IMR-90 (cell line): ENCODE measurements around the gene ZFYVE26. TPM values are rescaled to one million over a fixed set of nuclear protein-coding genes. Genes with fewer than 3 reads are reported as not detected.

Experiments used
- ATAC-seq: fragments of 200-7000 bp; cut with Tn5 transposase; 2 replicates; pipeline ENCODE4 v1.9.1; 2020; ENCODE audit warnings: low read depth, mild to moderate bottlenecking, moderate library complexity
- BruUV-seq: library from RNA; stranded (reverse); fragments of 400-500 nt; replicated peaks from 2 replicates; lab custom pipeline; 2021; lab: Mats Ljungman, UMichigan
- CTCF ChIA-PET: fragments of 300-600 bp; formaldehyde crosslinking; extraction: SDS; loops from one replicate; lab custom pipeline; 2021; ENCODE audit warnings: antibody characterized with exemption; lab: Yijun Ruan, JAX
- POLR2A ChIA-PET: fragments of 300-600 bp; sonication (Branson Sonifier 250); formaldehyde crosslinking; loops from one replicate; lab custom pipeline; 2022; ENCODE audit warnings: antibody characterized with exemption; ENCODE audit not compliant: unreplicated experiment; lab: Charles Lee
- DNase-seq: peaks from one replicate; pipeline ENCODE4 v3.0.0; 2013
- H2AFZ ChIP-seq: replicated peaks from 2 replicates; pipeline ENCODE3; 2013; ENCODE audit warnings: low read length, mild to moderate bottlenecking; ENCODE audit not compliant: poor library complexity
- H2AK5ac ChIP-seq: 2 replicates; pipeline ENCODE4 v1.6.1; 2013; ENCODE audit warnings: low read depth, low read length, inconsistent platforms
- H2AK9ac ChIP-seq: replicated peaks from 2 replicates; pipeline ENCODE3; 2013; ENCODE audit warnings: mild to moderate bottlenecking, low read depth, low read length, moderate library complexity; ENCODE audit not compliant: poor library complexity
- H2BK120ac ChIP-seq: 2 replicates; pipeline ENCODE4 v1.6.1; 2013; ENCODE audit warnings: low read depth, low read length, inconsistent platforms
- H2BK15ac ChIP-seq: 3 replicates; pipeline ENCODE4 v1.6.1; 2013; ENCODE audit warnings: low read depth, low read length, inconsistent platforms
- H2BK20ac ChIP-seq: 2 replicates; pipeline ENCODE4 v1.6.1; 2013; ENCODE audit warnings: low read depth, mild to moderate bottlenecking, inconsistent platforms, low read length, moderate library complexity
- H2BK5ac ChIP-seq: 2 replicates; pipeline ENCODE4 v1.6.1; 2013; ENCODE audit warnings: mild to moderate bottlenecking, low read depth, low read length, inconsistent platforms; ENCODE audit not compliant: poor library complexity, severe bottlenecking
- H3K14ac ChIP-seq: replicated peaks from 2 replicates; pipeline ENCODE4 v1.6.1; 2013; ENCODE audit warnings: low read depth, low read length, inconsistent platforms
- H3K18ac ChIP-seq: 2 replicates; pipeline ENCODE4 v1.6.1; 2013; ENCODE audit warnings: low read depth, low read length, control low read depth
- H3K23ac ChIP-seq: 2 replicates; pipeline ENCODE4 v1.6.1; 2013; ENCODE audit warnings: low read depth, low read length, inconsistent platforms
- H3K27ac ChIP-seq: 2 replicates; pipeline ENCODE4 v1.5.1; 2013; ENCODE audit warnings: mild to moderate bottlenecking, control low read depth, low read length; ENCODE audit not compliant: insufficient read depth
- H3K27me3 ChIP-seq: 2 replicates; pipeline ENCODE4 v1.6.1; 2013; ENCODE audit warnings: low read length; ENCODE audit not compliant: control insufficient read depth, insufficient read depth
- H3K36me3 ChIP-seq: 2 replicates; pipeline ENCODE4 v1.6.1; 2013; ENCODE audit warnings: low read length, mixed read lengths; ENCODE audit not compliant: control insufficient read depth, insufficient read depth
- H3K4ac ChIP-seq: 2 replicates; pipeline ENCODE4 v1.6.1; 2013; ENCODE audit warnings: low read depth, low read length, inconsistent platforms
- H3K4me1 ChIP-seq: 2 replicates; pipeline ENCODE4 v1.6.1; 2013; ENCODE audit warnings: low read length, mixed read lengths; ENCODE audit not compliant: control insufficient read depth, insufficient read depth
- H3K4me2 ChIP-seq: 2 replicates; pipeline ENCODE4 v1.6.1; 2013; ENCODE audit warnings: low read depth, mild to moderate bottlenecking, control low read depth, low read length, moderate library complexity
- H3K4me3 ChIP-seq: 2 replicates; pipeline ENCODE4 v1.5.1; 2013; ENCODE audit warnings: low read depth, mild to moderate bottlenecking, control low read depth, low read length, moderate library complexity; ENCODE audit not compliant: insufficient read depth
- H3K56ac ChIP-seq: 2 replicates; pipeline ENCODE4 v1.6.1; 2013; ENCODE audit warnings: low read length, inconsistent platforms; ENCODE audit not compliant: insufficient read depth; ENCODE audit errors: extremely low read depth
- H3K79me1 ChIP-seq, 2 experiments: 2 replicates each; pipeline ENCODE4 v1.6.1; 2013; ENCODE audit warnings: low read length in 2 of 2, inconsistent platforms in 1 of 2, low read depth in 1 of 2
- H3K9ac ChIP-seq: 2 replicates; pipeline ENCODE4 v1.6.1; 2013; ENCODE audit warnings: low read depth, low read length, control low read depth
- H3K9me1 ChIP-seq: 2 replicates; pipeline ENCODE4 v1.6.1; 2013; ENCODE audit warnings: low read length, inconsistent platforms; ENCODE audit not compliant: insufficient read depth
- H3K9me3 ChIP-seq: 2 replicates; pipeline ENCODE4 v1.6.1; 2013; ENCODE audit warnings: low read length; ENCODE audit not compliant: control insufficient read depth, insufficient read depth
- H4K20me1 ChIP-seq: 2 replicates; pipeline ENCODE4 v1.6.1; 2013; ENCODE audit warnings: low read length, inconsistent platforms; ENCODE audit not compliant: insufficient read depth
- H4K5ac ChIP-seq: 2 replicates; pipeline ENCODE4 v1.6.1; 2013; ENCODE audit warnings: mild to moderate bottlenecking, low read depth, low read length, control low read depth
- H4K8ac ChIP-seq, 2 experiments: 2 replicates each; pipeline ENCODE4 v1.6.1; 2013; ENCODE audit warnings: low read depth in 2 of 2, low read length in 2 of 2, control low read depth in 1 of 2, inconsistent platforms in 1 of 2
- H4K91ac ChIP-seq: 2 replicates; pipeline ENCODE4 v1.6.1; 2013; ENCODE audit warnings: low read depth, low read length, inconsistent platforms; ENCODE audit not compliant: insufficient read depth
- BHLHE40 ChIP-seq: fragments of 150-350 bp; IDR thresholded peaks from 2 replicates; pipeline ENCODE4 v1.6.1; 2016; ENCODE audit warnings: mild to moderate bottlenecking, low read depth, low read length
- CEBPB ChIP-seq: IDR thresholded peaks from 2 replicates; pipeline ENCODE4 v1.6.1; 2012; ENCODE audit warnings: low read depth, low read length, improper control_type of control experiment
- CHD1 ChIP-seq: IDR thresholded peaks from 2 replicates; pipeline ENCODE4 v1.6.1; 2012; ENCODE audit warnings: low read depth, low read length, improper control_type of control experiment
- FOS ChIP-seq: fragments of 150-350 bp; IDR thresholded peaks from 2 replicates; pipeline ENCODE4 v1.6.1; 2016; ENCODE audit warnings: low read depth, low read length
- MAFK ChIP-seq: IDR thresholded peaks from 2 replicates; pipeline ENCODE4 v1.6.1; 2012; ENCODE audit warnings: low read depth, low read length, improper control_type of control experiment
- MAZ ChIP-seq: IDR thresholded peaks from 2 replicates; pipeline ENCODE4 v1.6.1; 2012; ENCODE audit warnings: low read depth, mild to moderate bottlenecking, low read length, improper control_type of control experiment, moderate library complexity, borderline replicate concordance
- MXI1 ChIP-seq: IDR thresholded peaks from 2 replicates; pipeline ENCODE4 v1.6.1; 2012; ENCODE audit warnings: low read depth, mild to moderate bottlenecking, low read length, moderate library complexity, borderline replicate concordance
- NFE2L2 ChIP-seq: fragments of 150-350 bp; IDR thresholded peaks from 2 replicates; pipeline ENCODE4 v1.6.1; 2016; ENCODE audit warnings: low read depth, mild to moderate bottlenecking, low read length
- POLR2A ChIP-seq: IDR thresholded peaks from 2 replicates; pipeline ENCODE4 v1.6.1; 2012; ENCODE audit warnings: mild to moderate bottlenecking, low read depth, low read length
- RAD21 ChIP-seq: IDR thresholded peaks from 2 replicates; pipeline ENCODE4 v1.6.1; 2012; ENCODE audit warnings: low read length, improper control_type of control experiment
- RCOR1 ChIP-seq: IDR thresholded peaks from 2 replicates; pipeline ENCODE4 v1.6.1; 2012; ENCODE audit warnings: mild to moderate bottlenecking, low read length, improper control_type of control experiment; ENCODE audit not compliant: insufficient replicate concordance
- RFX5 ChIP-seq: IDR thresholded peaks from 2 replicates; pipeline ENCODE4 v1.8.0; 2012; ENCODE audit warnings: low read depth, mild to moderate bottlenecking, low read length, moderate library complexity
- SMC3 ChIP-seq: fragments of 150-350 bp; IDR thresholded peaks from 2 replicates; pipeline ENCODE4 v1.6.1; 2016; ENCODE audit warnings: low read depth, mild to moderate bottlenecking, antibody characterized with exemption, low read length, moderate library complexity
- WGBS, 2 experiments: methylation state at CpG; one replicate each; pipeline versions ENCODE4 v1.1.5 to v1.1.7; 2013; ENCODE audit warnings: missing lambda C conversion rate in 2 of 2; ENCODE audit not compliant: insufficient read length in 1 of 2; ENCODE audit errors: extremely low coverage in 2 of 2; 5-methylcytosine and 5-hydroxymethylcytosine counted together
- dilution Hi-C: fragments of 300-500 bp; cut with HindIII; formaldehyde crosslinking; loops from one replicate; pipeline ENCODE4 v1.14.3; 2018; ENCODE audit warnings: low sequenced_read_pairs; ENCODE audit not compliant: unreplicated experiment
- in situ Hi-C: fragments of 300-500 bp; cut with MboI; formaldehyde crosslinking; loops from 3 replicates; pipeline ENCODE4 v1.14.3; 2019; ENCODE audit warnings: low sequenced_read_pairs, inconsistent platforms, mixed read lengths
- intact Hi-C: fragments of 100-400 bp; cut with micrococcal nuclease; formaldehyde crosslinking; loops from 2 replicates; pipeline ENCODE4 v1.10.0; 2022
- polyA plus RNA-seq, 3 experiments: library from polyadenylated mRNA; depleted of rRNA; stranded (reverse); fragments of >200 nt; gene quantifications; 2 replicates each; pipeline ENCODE4 v1.2.3, GENCODE V29; 2012; ENCODE audit warnings: low replicate concordance in 1 of 3
- total RNA-seq: library from RNA; depleted of rRNA; stranded (reverse); fragments of >200 nt; gene quantifications from 2 replicates; pipeline ENCODE4 v1.2.3, GENCODE V29; 2012
- TF ChIP-seq, protein P1 (sequence below): conservative IDR thresholded peaks from 2 replicates; pipeline ENCODE4 v1.5.1; 2012; ENCODE audit warnings: mild to moderate bottlenecking, low read depth, low read length, improper control_type of control experiment
- TF ChIP-seq, protein P2 (sequence below): fragments of 150-350 bp; IDR thresholded peaks from 2 replicates; pipeline ENCODE4 v1.6.1; 2017; ENCODE audit warnings: mild to moderate bottlenecking, antibody characterized with exemption, low read length, low read depth
- TF ChIP-seq, protein P3 (sequence below): fragments of 150-350 bp; IDR thresholded peaks from 2 replicates; pipeline ENCODE4 v1.6.1; 2016; ENCODE audit warnings: low read depth, mild to moderate bottlenecking, low read length, moderate library complexity, borderline replicate concordance

The ZFYVE26 gene
- total and polyA plus RNA-seq, 2 of the 4 experiments (the other 2 are of a cell fraction) = 6.0 to 11.1 TPM

DNA sequence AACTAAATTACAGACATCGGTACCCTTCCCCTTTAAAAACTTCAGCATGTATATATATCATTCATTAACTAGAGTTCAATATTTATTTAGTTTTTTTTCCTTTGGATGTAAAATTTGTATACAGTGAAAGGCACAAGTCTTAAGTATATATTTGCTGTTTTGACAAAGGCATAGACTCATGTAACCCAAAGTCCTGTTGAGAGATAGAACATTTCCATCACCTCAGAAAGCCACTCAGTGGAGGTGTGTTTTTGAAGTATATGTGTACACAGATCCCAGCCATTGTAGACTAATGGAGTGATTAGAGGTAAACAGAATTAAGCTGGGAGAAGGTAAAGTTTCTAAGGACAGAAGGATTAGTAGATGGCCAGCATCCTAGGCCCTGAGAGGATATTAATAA, 99.3 kb downstream of the ZFYVE26 start:
- H3K18ac ChIP-seq = no peak overlapping the region

More for the DNA sequence above, 99.3 kb downstream of the ZFYVE26 start:
- Histone ChIP-seq H2BK15ac (no peak overlapping the region), H2AK9ac (no peak overlapping the region), H3K56ac (no peak overlapping the region), H3K4me2 (no peak overlapping the region), H3K27me3 (peaks cover 9% of the 10 kb centered on the region), H4K8ac (no peak overlapping the region), H3K9me3 (no peaks in the 10 kb centered on the region), H2BK20ac (no peak overlapping the region), H3K27ac (no peak overlapping the region), H3K36me3 (no peaks in the 10 kb centered on the region), H2BK120ac (no peak overlapping the region), H3K14ac (no peak overlapping the region), H3K79me1 (no peaks in the 10 kb centered on the region), H4K5ac (no peak overlapping the region), H3K9me1 (no peaks in the 10 kb centered on the region), H3K9ac (no peak overlapping the region), H3K23ac (no peak overlapping the region), H4K20me1 (no peaks in the 10 kb centered on the region), H2BK5ac (no peak overlapping the region), H4K91ac (no peak overlapping the region), H3K4me3 (no peak overlapping the region), H3K4ac (no peak overlapping the region), H2AFZ (no peak overlapping the region), H2AK5ac (no peak overlapping the region), H3K4me1 (no peaks in the 10 kb centered on the region)
- DNase-seq (no peak), ATAC-seq (no peak)
- dilution Hi-C loops (no loop called here), in situ Hi-C loops (loop anchor here (25.0 kb wide), 1 partner anchor 280 kb away; no protein-coding TSS in a partner anchor), intact Hi-C loops (no loop called here)
- POLR2A ChIA-PET = no interaction called here
- TF ChIP-seq BHLHE40 = no peak
- TF ChIP-seq, protein P1, sequence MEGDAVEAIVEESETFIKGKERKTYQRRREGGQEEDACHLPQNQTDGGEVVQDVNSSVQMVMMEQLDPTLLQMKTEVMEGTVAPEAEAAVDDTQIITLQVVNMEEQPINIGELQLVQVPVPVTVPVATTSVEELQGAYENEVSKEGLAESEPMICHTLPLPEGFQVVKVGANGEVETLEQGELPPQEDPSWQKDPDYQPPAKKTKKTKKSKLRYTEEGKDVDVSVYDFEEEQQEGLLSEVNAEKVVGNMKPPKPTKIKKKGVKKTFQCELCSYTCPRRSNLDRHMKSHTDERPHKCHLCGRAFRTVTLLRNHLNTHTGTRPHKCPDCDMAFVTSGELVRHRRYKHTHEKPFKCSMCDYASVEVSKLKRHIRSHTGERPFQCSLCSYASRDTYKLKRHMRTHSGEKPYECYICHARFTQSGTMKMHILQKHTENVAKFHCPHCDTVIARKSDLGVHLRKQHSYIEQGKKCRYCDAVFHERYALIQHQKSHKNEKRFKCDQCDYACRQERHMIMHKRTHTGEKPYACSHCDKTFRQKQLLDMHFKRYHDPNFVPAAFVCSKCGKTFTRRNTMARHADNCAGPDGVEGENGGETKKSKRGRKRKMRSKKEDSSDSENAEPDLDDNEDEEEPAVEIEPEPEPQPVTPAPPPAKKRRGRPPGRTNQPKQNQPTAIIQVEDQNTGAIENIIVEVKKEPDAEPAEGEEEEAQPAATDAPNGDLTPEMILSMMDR = no peak
- no peak for TF ChIP-seq FOS
- no peak for TF ChIP-seq NFE2L2
- no peak for TF ChIP-seq MXI1
- TF ChIP-seq, protein P2, sequence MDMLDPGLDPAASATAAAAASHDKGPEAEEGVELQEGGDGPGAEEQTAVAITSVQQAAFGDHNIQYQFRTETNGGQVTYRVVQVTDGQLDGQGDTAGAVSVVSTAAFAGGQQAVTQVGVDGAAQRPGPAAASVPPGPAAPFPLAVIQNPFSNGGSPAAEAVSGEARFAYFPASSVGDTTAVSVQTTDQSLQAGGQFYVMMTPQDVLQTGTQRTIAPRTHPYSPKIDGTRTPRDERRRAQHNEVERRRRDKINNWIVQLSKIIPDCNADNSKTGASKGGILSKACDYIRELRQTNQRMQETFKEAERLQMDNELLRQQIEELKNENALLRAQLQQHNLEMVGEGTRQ = no peak
- TF ChIP-seq RFX5 = no peak
- no peak for TF ChIP-seq RCOR1
- TF ChIP-seq MAFK = no peak
- no peak for TF ChIP-seq CEBPB
- TF ChIP-seq POLR2A = no peak
- TF ChIP-seq SMC3 = no peak
- no peak for TF ChIP-seq MAZ
- TF ChIP-seq RAD21 = no peak
- no peak for TF ChIP-seq CHD1
- TF ChIP-seq, protein P3, sequence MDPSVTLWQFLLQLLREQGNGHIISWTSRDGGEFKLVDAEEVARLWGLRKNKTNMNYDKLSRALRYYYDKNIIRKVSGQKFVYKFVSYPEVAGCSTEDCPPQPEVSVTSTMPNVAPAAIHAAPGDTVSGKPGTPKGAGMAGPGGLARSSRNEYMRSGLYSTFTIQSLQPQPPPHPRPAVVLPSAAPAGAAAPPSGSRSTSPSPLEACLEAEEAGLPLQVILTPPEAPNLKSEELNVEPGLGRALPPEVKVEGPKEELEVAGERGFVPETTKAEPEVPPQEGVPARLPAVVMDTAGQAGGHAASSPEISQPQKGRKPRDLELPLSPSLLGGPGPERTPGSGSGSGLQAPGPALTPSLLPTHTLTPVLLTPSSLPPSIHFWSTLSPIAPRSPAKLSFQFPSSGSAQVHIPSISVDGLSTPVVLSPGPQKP = no peak
- CTCF ChIA-PET = no interaction called here
- no TSS peak for BruUV-seq
- WGBS, 2 experiments = 100% methylated on average over 1 of the region's 1 CpG; no CpG with 5 or more reads in 1 of the 2 experiments
